ENCODE data around the gene HIP1R. TPM values are rescaled to one million over a fixed set of nuclear protein-coding genes. Genes with fewer than 3 reads are reported as not detected.
A peak's percentile ranks its signal among the peaks of the same experiment; 100 is the strongest.

The HIP1R gene, protein sequence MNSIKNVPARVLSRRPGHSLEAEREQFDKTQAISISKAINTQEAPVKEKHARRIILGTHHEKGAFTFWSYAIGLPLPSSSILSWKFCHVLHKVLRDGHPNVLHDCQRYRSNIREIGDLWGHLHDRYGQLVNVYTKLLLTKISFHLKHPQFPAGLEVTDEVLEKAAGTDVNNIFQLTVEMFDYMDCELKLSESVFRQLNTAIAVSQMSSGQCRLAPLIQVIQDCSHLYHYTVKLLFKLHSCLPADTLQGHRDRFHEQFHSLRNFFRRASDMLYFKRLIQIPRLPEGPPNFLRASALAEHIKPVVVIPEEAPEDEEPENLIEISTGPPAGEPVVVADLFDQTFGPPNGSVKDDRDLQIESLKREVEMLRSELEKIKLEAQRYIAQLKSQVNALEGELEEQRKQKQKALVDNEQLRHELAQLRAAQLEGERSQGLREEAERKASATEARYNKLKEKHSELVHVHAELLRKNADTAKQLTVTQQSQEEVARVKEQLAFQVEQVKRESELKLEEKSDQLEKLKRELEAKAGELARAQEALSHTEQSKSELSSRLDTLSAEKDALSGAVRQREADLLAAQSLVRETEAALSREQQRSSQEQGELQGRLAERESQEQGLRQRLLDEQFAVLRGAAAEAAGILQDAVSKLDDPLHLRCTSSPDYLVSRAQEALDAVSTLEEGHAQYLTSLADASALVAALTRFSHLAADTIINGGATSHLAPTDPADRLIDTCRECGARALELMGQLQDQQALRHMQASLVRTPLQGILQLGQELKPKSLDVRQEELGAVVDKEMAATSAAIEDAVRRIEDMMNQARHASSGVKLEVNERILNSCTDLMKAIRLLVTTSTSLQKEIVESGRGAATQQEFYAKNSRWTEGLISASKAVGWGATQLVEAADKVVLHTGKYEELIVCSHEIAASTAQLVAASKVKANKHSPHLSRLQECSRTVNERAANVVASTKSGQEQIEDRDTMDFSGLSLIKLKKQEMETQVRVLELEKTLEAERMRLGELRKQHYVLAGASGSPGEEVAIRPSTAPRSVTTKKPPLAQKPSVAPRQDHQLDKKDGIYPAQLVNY
- total RNA-seq (2021; ENCODE audit: unreplicated experiment) (36.7 TPM), Bru-seq, nascent RNA (percentile 56 among the genes with signal in this experiment), BruChase-seq, experiment 1, labeled RNA remaining after a 2-hour chase (percentile 62 among the genes with signal in this experiment), BruChase-seq, experiment 2, labeled RNA remaining after a 6-hour chase (percentile 67 among the genes with signal in this experiment)
- polyA plus RNA-seq (2012; ENCODE audit: insufficient read length): 32.8 TPM
- long read RNA-seq, full-length matches to known transcripts: 18 of 54 reads
- long read RNA-seq, partial matches to known transcripts: 19 of 54 reads
- long read RNA-seq, other reads (novel, unspliced or antisense): 17 of 54 reads

DNA sequence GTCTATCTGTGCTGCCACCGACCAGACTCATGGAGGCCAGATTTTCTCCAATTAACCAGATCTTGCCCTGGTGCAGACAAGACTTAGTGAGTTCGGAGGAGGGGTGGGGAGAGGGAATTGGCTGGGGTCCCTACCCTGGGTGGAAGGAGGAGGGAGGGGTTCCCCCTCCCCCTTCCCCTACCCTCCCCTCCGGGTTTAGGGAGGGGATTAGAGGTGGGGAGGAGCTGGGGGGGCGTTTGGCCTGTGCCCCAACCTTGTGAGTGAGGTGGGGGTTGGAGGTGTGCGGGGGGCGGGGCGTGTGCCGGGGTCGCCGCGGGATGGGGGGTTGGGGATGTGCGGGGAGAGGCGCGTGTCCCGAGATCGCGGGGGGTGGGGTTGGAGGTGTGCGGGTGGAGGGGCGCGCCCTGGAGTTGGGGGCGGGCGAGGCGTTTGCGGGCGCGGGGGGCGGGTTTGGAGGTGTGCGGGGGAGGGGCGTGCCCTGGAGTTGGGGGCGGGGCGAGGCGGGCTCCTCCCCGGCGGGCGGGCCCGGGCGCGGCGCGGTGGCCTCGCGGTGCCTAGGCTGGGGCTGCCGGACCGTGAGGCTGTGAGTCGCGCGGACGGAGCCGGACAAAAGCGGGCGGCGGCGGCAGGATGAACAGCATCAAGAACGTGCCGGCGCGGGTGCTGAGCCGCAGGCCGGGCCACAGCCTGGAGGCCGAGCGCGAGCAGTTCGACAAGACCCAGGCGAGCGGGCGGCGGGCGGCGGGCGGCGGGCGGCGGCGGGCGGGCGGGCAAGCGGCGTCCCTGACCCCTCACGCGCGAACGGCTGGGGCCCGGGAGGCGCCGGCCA, at the start of gene HIP1R:
Gene HIP1R (plus strand): TSS at position 537 of the 829 bp plus-strand sequence. CDS start 94 bp downstream, at position 631.
- ATAC-seq (peak; percentile 73), DNase-seq (ENCODE audit: low read depth, low spot score) (no peak)
- H3K27me3 ChIP-seq (ENCODE audit: control insufficient read depth, insufficient read depth, low read length): no peaks in the 10 kb centered on the region
- no peak for TF ChIP-seq CTCF (IDR thresholded peaks at IDR 0.05)
- no peak for TF ChIP-seq TCF7L2 (IDR thresholded peaks at IDR 0.05; ENCODE audit: low read depth, low read length)
- TF ChIP-seq SIN3A (IDR thresholded peaks at IDR 0.05; ENCODE audit: borderline replicate concordance, insufficient read depth, low read depth, low read length): no peak
- TF ChIP-seq REST (IDR thresholded peaks at IDR 0.05; ENCODE audit: insufficient read depth in 1 of 2, low read depth in 2 of 2, low read length in 1 of 2): no peak
- no peak for TF ChIP-seq POLR2AphosphoS5 (IDR thresholded peaks at IDR 0.05; ENCODE audit: low read depth, low read length)
- H3K36me3 ChIP-seq (ENCODE audit: control insufficient read depth, insufficient read depth, low read length): no peaks in the 10 kb centered on the region
- peak within 1 kb of the TSS; percentile 65 to 71 for H3K4me3 ChIP-seq (ENCODE audit: low read depth in 2 of 2, low read length in 2 of 2)
- ChIA-PET POLR2A (no interaction called here), CTCF (interaction anchor here (0.6 kb wide), 1 partner anchor 41 kb away, joined by 3 read pairs; no protein-coding TSS in a partner anchor)
- H3K9me3 ChIP-seq (ENCODE audit: control insufficient read depth, insufficient read depth, low read depth, low read length): no peaks in the 10 kb centered on the region
- BruUV-seq (replicated peaks): no TSS peak
- intact Hi-C loops (cut with micrococcal nuclease; ENCODE audit: unreplicated experiment) (no loop called here), in situ Hi-C loops (cut with HindIII; ENCODE audit: low pct_unique_long_range_greater_than_20kb, low sequenced_read_pairs) (no loop called here)
- H3K4me1 ChIP-seq (ENCODE audit: control insufficient read depth, insufficient read depth, low read length): peaks cover 13% of the 10 kb centered on the region
- H3K27ac ChIP-seq (ENCODE audit: low read length): peak within 1 kb of the TSS; percentile 65
